K562 (cell line): ENCODE data around the gene VEZF1.

Experiments used
- DNMT1 ChIP-seq: fragments of 450-650 bp; IDR thresholded peaks from 2 replicates; pipeline ENCODE4 v1.6.1; 2016; ENCODE audit warnings: antibody characterized with exemption, mild to moderate bottlenecking
- EZH2 ChIP-seq: IDR thresholded peaks from 2 replicates; pipeline ENCODE4 v1.6.1; 2012; ENCODE audit warnings: low read depth, mild to moderate bottlenecking, inconsistent platforms, low read length, borderline replicate concordance
- FIP1L1 ChIP-seq: fragments of 200-400 bp; formaldehyde crosslinking; IDR thresholded peaks from 2 replicates; pipeline ENCODE4 v1.6.1; 2018; ENCODE audit warnings: mild to moderate bottlenecking, low read depth, low read length; ENCODE audit not compliant: poor library complexity, severe bottlenecking
- GATAD2B ChIP-seq: fragments of 450-650 bp; IDR thresholded peaks from 2 replicates; pipeline ENCODE4 v1.6.1; 2017; ENCODE audit warnings: mild to moderate bottlenecking, borderline replicate concordance
- HDAC1 ChIP-seq, 2 experiments: fragments of 450-650 bp; IDR thresholded peaks; 2 replicates each; pipeline ENCODE4 v1.6.1; 2016 to 2017; ENCODE audit warnings: inconsistent platforms in 1 of 2, mild to moderate bottlenecking in 1 of 2, moderate library complexity in 1 of 2
- MECOM ChIP-seq: fragments of 250-450 bp; sonication (Bioruptor Pico); IDR thresholded peaks from 2 replicates; pipeline ENCODE4 v1.8.0; 2022; ENCODE audit warnings: inconsistent platforms
- POLR2G ChIP-seq: fragments of 200-400 bp; formaldehyde crosslinking; IDR thresholded peaks from 2 replicates; pipeline ENCODE4 v1.6.1; 2017; ENCODE audit warnings: low read depth, mild to moderate bottlenecking, antibody characterized with exemption, low read length, moderate library complexity
- TEAD2 ChIP-seq: fragments of 450-650 bp; IDR thresholded peaks from 2 replicates; pipeline ENCODE4 v1.6.1; 2016; ENCODE audit warnings: missing genetic modification characterization, control low read depth, missing compliant biosample characterization
- ZNF324 ChIP-seq: fragments of 250-450 bp; sonication (Bioruptor Pico); IDR thresholded peaks from 2 replicates; pipeline ENCODE4 v1.4.0; 2020; ENCODE audit warnings: mild to moderate bottlenecking
- ZNF561 ChIP-seq: fragments of 450-650 bp; formaldehyde crosslinking; conservative IDR thresholded peaks from 2 replicates; pipeline ENCODE4 v1.4.0; 2020; ENCODE audit warnings: mild to moderate bottlenecking, moderate library complexity
- TF ChIP-seq, protein P1 (sequence below), 3 experiments: IDR thresholded peaks in 2 of 3; conservative IDR thresholded peaks in 1 of 3; 2 replicates each; pipeline ENCODE4 v1.5.1; 2011 to 2012; ENCODE audit warnings: low read length in 3 of 3, mild to moderate bottlenecking in 3 of 3, control low read depth in 2 of 3, improper control_type of control experiment in 1 of 3, inconsistent platforms in 1 of 3, low read depth in 1 of 3, mixed read lengths in 1 of 3, moderate library complexity in 1 of 3; ENCODE audit not compliant: insufficient read depth in 2 of 3
- TF ChIP-seq, protein P2 (sequence below): sonication (generic); formaldehyde crosslinking; IDR thresholded peaks from 2 replicates; pipeline ENCODE4 v1.8.1; 2022; ENCODE audit warnings: missing genetic modification reagents
- TF ChIP-seq, protein P3 (sequence below), 2 experiments: fragments of 450-650 bp; formaldehyde crosslinking in 1 of 2; IDR thresholded peaks; 2 replicates each; pipeline versions ENCODE4 v1.4.0 to v1.6.1; 2014 to 2020; ENCODE audit warnings: mild to moderate bottlenecking in 2 of 2, borderline replicate concordance in 1 of 2, low read depth in 1 of 2
- TF ChIP-seq, protein P4 (sequence below): fragments of 450-650 bp; IDR thresholded peaks from 2 replicates; pipeline ENCODE4 v1.6.1; 2017; ENCODE audit warnings: antibody characterized with exemption, mild to moderate bottlenecking

DNA sequence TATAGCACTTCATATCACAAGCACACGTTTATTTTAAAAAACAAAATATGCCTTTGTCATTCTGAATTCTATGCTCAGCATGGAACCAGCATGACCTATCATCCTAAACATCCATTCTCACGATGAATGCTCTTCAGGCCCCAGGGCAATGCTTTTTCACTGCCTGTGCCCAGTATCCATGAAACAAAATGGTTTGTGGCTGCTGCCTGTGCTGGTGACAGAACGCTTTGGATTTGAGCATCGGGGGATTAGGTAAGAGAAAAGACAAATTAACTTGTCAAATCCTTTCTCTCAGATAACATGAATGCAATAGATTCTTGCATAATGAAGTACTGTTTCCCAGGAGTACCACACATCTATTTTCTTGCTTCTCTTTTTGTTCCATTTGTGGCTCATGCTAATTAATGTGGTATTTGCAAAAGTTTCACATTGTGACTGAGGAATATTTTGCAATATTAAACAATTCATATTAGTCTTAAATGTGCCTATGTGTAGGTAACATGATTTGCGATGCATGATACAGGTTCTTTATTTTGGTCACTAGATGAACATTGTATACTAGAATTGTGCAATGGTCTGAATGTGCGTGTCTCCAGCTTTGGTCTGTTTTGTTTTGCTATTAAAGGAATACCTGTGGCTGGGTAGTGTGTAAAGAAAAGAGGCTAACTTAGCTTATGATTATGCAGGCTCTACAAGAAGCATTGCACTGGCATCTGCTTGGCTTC lies 44.8 kb upstream of the VEZF1 start:
- TF ChIP-seq, protein P1, sequence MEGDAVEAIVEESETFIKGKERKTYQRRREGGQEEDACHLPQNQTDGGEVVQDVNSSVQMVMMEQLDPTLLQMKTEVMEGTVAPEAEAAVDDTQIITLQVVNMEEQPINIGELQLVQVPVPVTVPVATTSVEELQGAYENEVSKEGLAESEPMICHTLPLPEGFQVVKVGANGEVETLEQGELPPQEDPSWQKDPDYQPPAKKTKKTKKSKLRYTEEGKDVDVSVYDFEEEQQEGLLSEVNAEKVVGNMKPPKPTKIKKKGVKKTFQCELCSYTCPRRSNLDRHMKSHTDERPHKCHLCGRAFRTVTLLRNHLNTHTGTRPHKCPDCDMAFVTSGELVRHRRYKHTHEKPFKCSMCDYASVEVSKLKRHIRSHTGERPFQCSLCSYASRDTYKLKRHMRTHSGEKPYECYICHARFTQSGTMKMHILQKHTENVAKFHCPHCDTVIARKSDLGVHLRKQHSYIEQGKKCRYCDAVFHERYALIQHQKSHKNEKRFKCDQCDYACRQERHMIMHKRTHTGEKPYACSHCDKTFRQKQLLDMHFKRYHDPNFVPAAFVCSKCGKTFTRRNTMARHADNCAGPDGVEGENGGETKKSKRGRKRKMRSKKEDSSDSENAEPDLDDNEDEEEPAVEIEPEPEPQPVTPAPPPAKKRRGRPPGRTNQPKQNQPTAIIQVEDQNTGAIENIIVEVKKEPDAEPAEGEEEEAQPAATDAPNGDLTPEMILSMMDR (IDR thresholded peaks at IDR 0.05 in 2 of 3, conservative IDR thresholded peaks at IDR 0.05 in 1 of 3; ENCODE audit: insufficient read depth in 2 of 3, low read depth in 1 of 3, low read length in 3 of 3), result no peak
- no peak for TF ChIP-seq FIP1L1
- TF ChIP-seq, protein P2, sequence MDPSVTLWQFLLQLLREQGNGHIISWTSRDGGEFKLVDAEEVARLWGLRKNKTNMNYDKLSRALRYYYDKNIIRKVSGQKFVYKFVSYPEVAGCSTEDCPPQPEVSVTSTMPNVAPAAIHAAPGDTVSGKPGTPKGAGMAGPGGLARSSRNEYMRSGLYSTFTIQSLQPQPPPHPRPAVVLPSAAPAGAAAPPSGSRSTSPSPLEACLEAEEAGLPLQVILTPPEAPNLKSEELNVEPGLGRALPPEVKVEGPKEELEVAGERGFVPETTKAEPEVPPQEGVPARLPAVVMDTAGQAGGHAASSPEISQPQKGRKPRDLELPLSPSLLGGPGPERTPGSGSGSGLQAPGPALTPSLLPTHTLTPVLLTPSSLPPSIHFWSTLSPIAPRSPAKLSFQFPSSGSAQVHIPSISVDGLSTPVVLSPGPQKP (CRISPR knock-in tag), result no peak
- TF ChIP-seq, protein P3, sequence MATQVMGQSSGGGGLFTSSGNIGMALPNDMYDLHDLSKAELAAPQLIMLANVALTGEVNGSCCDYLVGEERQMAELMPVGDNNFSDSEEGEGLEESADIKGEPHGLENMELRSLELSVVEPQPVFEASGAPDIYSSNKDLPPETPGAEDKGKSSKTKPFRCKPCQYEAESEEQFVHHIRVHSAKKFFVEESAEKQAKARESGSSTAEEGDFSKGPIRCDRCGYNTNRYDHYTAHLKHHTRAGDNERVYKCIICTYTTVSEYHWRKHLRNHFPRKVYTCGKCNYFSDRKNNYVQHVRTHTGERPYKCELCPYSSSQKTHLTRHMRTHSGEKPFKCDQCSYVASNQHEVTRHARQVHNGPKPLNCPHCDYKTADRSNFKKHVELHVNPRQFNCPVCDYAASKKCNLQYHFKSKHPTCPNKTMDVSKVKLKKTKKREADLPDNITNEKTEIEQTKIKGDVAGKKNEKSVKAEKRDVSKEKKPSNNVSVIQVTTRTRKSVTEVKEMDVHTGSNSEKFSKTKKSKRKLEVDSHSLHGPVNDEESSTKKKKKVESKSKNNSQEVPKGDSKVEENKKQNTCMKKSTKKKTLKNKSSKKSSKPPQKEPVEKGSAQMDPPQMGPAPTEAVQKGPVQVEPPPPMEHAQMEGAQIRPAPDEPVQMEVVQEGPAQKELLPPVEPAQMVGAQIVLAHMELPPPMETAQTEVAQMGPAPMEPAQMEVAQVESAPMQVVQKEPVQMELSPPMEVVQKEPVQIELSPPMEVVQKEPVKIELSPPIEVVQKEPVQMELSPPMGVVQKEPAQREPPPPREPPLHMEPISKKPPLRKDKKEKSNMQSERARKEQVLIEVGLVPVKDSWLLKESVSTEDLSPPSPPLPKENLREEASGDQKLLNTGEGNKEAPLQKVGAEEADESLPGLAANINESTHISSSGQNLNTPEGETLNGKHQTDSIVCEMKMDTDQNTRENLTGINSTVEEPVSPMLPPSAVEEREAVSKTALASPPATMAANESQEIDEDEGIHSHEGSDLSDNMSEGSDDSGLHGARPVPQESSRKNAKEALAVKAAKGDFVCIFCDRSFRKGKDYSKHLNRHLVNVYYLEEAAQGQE (IDR thresholded peaks at IDR 0.05; ENCODE audit: borderline replicate concordance), result no peak
- TF ChIP-seq, protein P3 (CRISPR knock-in tag; IDR thresholded peaks at IDR 0.05; ENCODE audit: low read depth), result no peak
- TF ChIP-seq ZNF324 (CRISPR knock-in tag), result no peak
- no peak for TF ChIP-seq TEAD2 (tag)
- no peak for TF ChIP-seq GATAD2B
- TF ChIP-seq POLR2G, result no peak
- TF ChIP-seq DNMT1, result no peak
- no peak for TF ChIP-seq EZH2
- TF ChIP-seq, protein P4, sequence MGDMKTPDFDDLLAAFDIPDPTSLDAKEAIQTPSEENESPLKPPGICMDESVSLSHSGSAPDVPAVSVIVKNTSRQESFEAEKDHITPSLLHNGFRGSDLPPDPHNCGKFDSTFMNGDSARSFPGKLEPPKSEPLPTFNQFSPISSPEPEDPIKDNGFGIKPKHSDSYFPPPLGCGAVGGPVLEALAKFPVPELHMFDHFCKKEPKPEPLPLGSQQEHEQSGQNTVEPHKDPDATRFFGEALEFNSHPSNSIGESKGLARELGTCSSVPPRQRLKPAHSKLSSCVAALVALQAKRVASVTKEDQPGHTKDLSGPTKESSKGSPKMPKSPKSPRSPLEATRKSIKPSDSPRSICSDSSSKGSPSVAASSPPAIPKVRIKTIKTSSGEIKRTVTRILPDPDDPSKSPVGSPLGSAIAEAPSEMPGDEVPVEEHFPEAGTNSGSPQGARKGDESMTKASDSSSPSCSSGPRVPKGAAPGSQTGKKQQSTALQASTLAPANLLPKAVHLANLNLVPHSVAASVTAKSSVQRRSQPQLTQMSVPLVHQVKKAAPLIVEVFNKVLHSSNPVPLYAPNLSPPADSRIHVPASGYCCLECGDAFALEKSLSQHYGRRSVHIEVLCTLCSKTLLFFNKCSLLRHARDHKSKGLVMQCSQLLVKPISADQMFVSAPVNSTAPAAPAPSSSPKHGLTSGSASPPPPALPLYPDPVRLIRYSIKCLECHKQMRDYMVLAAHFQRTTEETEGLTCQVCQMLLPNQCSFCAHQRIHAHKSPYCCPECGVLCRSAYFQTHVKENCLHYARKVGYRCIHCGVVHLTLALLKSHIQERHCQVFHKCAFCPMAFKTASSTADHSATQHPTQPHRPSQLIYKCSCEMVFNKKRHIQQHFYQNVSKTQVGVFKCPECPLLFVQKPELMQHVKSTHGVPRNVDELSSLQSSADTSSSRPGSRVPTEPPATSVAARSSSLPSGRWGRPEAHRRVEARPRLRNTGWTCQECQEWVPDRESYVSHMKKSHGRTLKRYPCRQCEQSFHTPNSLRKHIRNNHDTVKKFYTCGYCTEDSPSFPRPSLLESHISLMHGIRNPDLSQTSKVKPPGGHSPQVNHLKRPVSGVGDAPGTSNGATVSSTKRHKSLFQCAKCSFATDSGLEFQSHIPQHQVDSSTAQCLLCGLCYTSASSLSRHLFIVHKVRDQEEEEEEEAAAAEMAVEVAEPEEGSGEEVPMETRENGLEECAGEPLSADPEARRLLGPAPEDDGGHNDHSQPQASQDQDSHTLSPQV, result no peak
- no peak for TF ChIP-seq MECOM (CRISPR knock-in tag)
- no peak for TF ChIP-seq ZNF561 (CRISPR knock-in tag)
- no peak for TF ChIP-seq HDAC1 (IDR thresholded peaks at IDR 0.05)
